Measurements from ENCODE around the gene UCK2. TPM values are rescaled to one million over a fixed set of nuclear protein-coding genes. Genes with fewer than 3 reads are reported as not detected.

Gene UCK2
- total RNA-seq, 1 experiment from 2014 or later: 59.9 TPM

- no peak for DNase-seq
- POLR2A ChIA-PET (ENCODE audit: unreplicated experiment): no interaction called here
- CTCF ChIA-PET: no interaction called here
- Histone ChIP-seq H2AFZ (no peak overlapping the region), H4K20me1 (ENCODE audit: insufficient read depth) (peaks cover 48% of the 10 kb centered on the region), H3K9me2 (ENCODE audit: insufficient read depth) (no peaks in the 10 kb centered on the region), H3F3A (ENCODE audit: insufficient read depth, low read depth) (0 out of 2 replicates have a peak, but pooled peaks cover 2% of the 10 kb centered on the region), H3K27me3 (ENCODE audit: insufficient read depth, low read depth) (no peaks in the 10 kb centered on the region), H3K4me2 (no peak overlapping the region), H3K4me3 (no peak overlapping the region), H3K79me2 (ENCODE audit: low read depth) (peaks cover 100% of the 10 kb centered on the region), H3K4me1 (replicated peaks; ENCODE audit: insufficient read depth) (no peaks in the 10 kb centered on the region), H3K27ac (no peak overlapping the region), H3K9me3 (ENCODE audit: insufficient read depth, low read depth) (no peaks in the 10 kb centered on the region), H3K36me3 (ENCODE audit: low read depth) (no peaks in the 10 kb centered on the region)
- BruUV-seq (replicated peaks): no TSS peak
- intact Hi-C loops (cut with micrococcal nuclease; ENCODE audit: unreplicated experiment): no loop called here
- TF ChIP-seq EZH2 (IDR thresholded peaks at IDR 0.05; ENCODE audit: low read depth) (no peak), CTCF (conservative IDR thresholded peaks at IDR 0.05) (no peak)
Measured at GRCh38 chr1:165875604-165876003, 48.2 kb downstream of the UCK2 start.

- POLR2A ChIA-PET (ENCODE audit: unreplicated experiment): no interaction called here
- intact Hi-C loops (cut with micrococcal nuclease; ENCODE audit: unreplicated experiment): no loop called here
- H4K20me1 ChIP-seq (ENCODE audit: insufficient read depth): peaks cover 47% of the 10 kb centered on the region
Measured at GRCh38 chr1:165876121-165876520, 48.7 kb downstream of the UCK2 start.

GRCh38 chr1:165877411-165877810, 50.0 kb downstream of the UCK2 start:
- TF ChIP-seq EZH2 (IDR thresholded peaks at IDR 0.05; ENCODE audit: low read depth) (no peak), CTCF (conservative IDR thresholded peaks at IDR 0.05) (no peak)
- BruUV-seq (replicated peaks): no TSS peak
- Histone ChIP-seq H3K27me3 (ENCODE audit: insufficient read depth, low read depth) (no peaks in the 10 kb centered on the region), H3K4me3 (no peak overlapping the region), H3K79me2 (ENCODE audit: low read depth) (peaks cover 100% of the 10 kb centered on the region), H3K4me2 (no peak overlapping the region), H3F3A (ENCODE audit: insufficient read depth, low read depth) (peaks cover 6% of the 10 kb centered on the region; the same call in 1 of the 2 replicates), H4K20me1 (ENCODE audit: insufficient read depth) (peaks cover 37% of the 10 kb centered on the region), H3K9me2 (ENCODE audit: insufficient read depth) (no peaks in the 10 kb centered on the region), H3K9me3 (ENCODE audit: insufficient read depth, low read depth) (no peaks in the 10 kb centered on the region), H3K4me1 (replicated peaks; ENCODE audit: insufficient read depth) (no peaks in the 10 kb centered on the region), H3K27ac (no peak overlapping the region), H2AFZ (no peak overlapping the region), H3K36me3 (ENCODE audit: low read depth) (no peaks in the 10 kb centered on the region)
- DNase-seq: no peak
- POLR2A ChIA-PET (ENCODE audit: unreplicated experiment): no interaction called here
- intact Hi-C loops (cut with micrococcal nuclease; ENCODE audit: unreplicated experiment): no loop called here
- CTCF ChIA-PET: no interaction called here

More at GRCh38 chr1:165876121-165876520, 48.7 kb downstream of the UCK2 start:
- Histone ChIP-seq H3F3A (ENCODE audit: insufficient read depth, low read depth) (0 out of 2 replicates have a peak, but pooled peaks cover 2% of the 10 kb centered on the region), H3K9me3 (ENCODE audit: insufficient read depth, low read depth) (no peaks in the 10 kb centered on the region), H3K4me2 (no peak overlapping the region), H3K79me2 (ENCODE audit: low read depth) (peaks cover 100% of the 10 kb centered on the region), H3K9me2 (ENCODE audit: insufficient read depth) (no peaks in the 10 kb centered on the region), H3K36me3 (ENCODE audit: low read depth) (no peaks in the 10 kb centered on the region), H3K4me3 (no peak overlapping the region), H2AFZ (no peak overlapping the region), H3K4me1 (replicated peaks; ENCODE audit: insufficient read depth) (no peaks in the 10 kb centered on the region), H3K27ac (no peak overlapping the region), H3K27me3 (ENCODE audit: insufficient read depth, low read depth) (no peaks in the 10 kb centered on the region)
- DNase-seq: no peak
- CTCF ChIA-PET: no interaction called here
- no peak for TF ChIP-seq EZH2 (IDR thresholded peaks at IDR 0.05; ENCODE audit: low read depth)
- no TSS peak for BruUV-seq (replicated peaks)

GRCh38 chr1:165877940-165878556, 50.6 kb downstream of the UCK2 start:
- TF ChIP-seq EZH2 (IDR thresholded peaks at IDR 0.05; ENCODE audit: low read depth) (no peak), CTCF (conservative IDR thresholded peaks at IDR 0.05) (no peak)
- Histone ChIP-seq H4K20me1 (ENCODE audit: insufficient read depth) (peaks cover 38% of the 10 kb centered on the region), H2AFZ (no peak overlapping the region), H3K9me2 (ENCODE audit: insufficient read depth) (no peaks in the 10 kb centered on the region), H3K4me2 (no peak overlapping the region), H3F3A (ENCODE audit: insufficient read depth, low read depth) (peaks cover 6% of the 10 kb centered on the region; the same call in 1 of the 2 replicates), H3K4me1 (replicated peaks; ENCODE audit: insufficient read depth) (0 out of 2 replicates have a peak, but pooled peaks cover 2% of the 10 kb centered on the region), H3K4me3 (no peak overlapping the region), H3K27ac (no peak overlapping the region), H3K9me3 (ENCODE audit: insufficient read depth, low read depth) (no peaks in the 10 kb centered on the region), H3K27me3 (ENCODE audit: insufficient read depth, low read depth) (no peaks in the 10 kb centered on the region), H3K36me3 (ENCODE audit: low read depth) (no peaks in the 10 kb centered on the region), H3K79me2 (ENCODE audit: low read depth) (peaks cover 100% of the 10 kb centered on the region)
- BruUV-seq (replicated peaks): no TSS peak
- ChIA-PET CTCF (no interaction called here), POLR2A (ENCODE audit: unreplicated experiment) (no interaction called here)
- DNase-seq: no peak
- intact Hi-C loops (cut with micrococcal nuclease; ENCODE audit: unreplicated experiment): no loop called here

All from PC-9 (cell line).